ENCODE data around the gene GTF2IRD1. TPM values are rescaled to one million over a fixed set of nuclear protein-coding genes. Genes with fewer than 3 reads are reported as not detected.
"Not testable (repeated sequence)": the region's sequence is repeated elsewhere in the genome, so short reads cannot be mapped to it uniquely, and the experiment has no call there.

GTF2IRD1 gene
- total RNA-seq, 1 donor from 2014 or later: 16.3 TPM

- H3K9me3 ChIP-seq: no peaks in the 10 kb centered on the region
- H3K27me3 ChIP-seq (ENCODE audit: low read depth): no peaks in the 10 kb centered on the region
- DNase-seq (peak; percentile 73), ATAC-seq (peak; percentile 93 to 95)
- H3K4me1 ChIP-seq: no peaks in the 10 kb centered on the region
- H3K27ac ChIP-seq: no peak overlapping the region
- H3K4me3 ChIP-seq: no peak overlapping the region
- H3K36me3 ChIP-seq: no peaks in the 10 kb centered on the region
- intact Hi-C loops (cut with DNase I): no loop called here
- peak; percentile 96 for TF ChIP-seq CTCF (IDR thresholded peaks at IDR 0.05)
These were observed 36.2 kb upstream of the GTF2IRD1 start for GRCh38 chr7:74417419-74417971.

- Histone ChIP-seq H3K27ac (no peak overlapping the region), H3K36me3 (no peaks in the 10 kb centered on the region), H3K4me1 (no peaks in the 10 kb centered on the region), H3K4me3 (no peak overlapping the region), H3K9me3 (no peaks in the 10 kb centered on the region), H3K27me3 (ENCODE audit: low read depth) (no peaks in the 10 kb centered on the region)
- DNase-seq (no peak), ATAC-seq (no peak)
- TF ChIP-seq CTCF (IDR thresholded peaks at IDR 0.05): no peak
- intact Hi-C loops (cut with DNase I): no loop called here
These were observed 35.6 kb upstream of the GTF2IRD1 start for GRCh38 chr7:74418076-74418475.

- peak in 1 of 2 donors; percentile 18 for ATAC-seq
- intact Hi-C loops (cut with DNase I): no loop called here
- H3K36me3 ChIP-seq: no peaks in the 10 kb centered on the region
- H3K4me3 ChIP-seq: no peak overlapping the region
- no peaks in the 10 kb centered on the region for H3K4me1 ChIP-seq
- TF ChIP-seq CTCF (IDR thresholded peaks at IDR 0.05): no peak
- H3K27ac ChIP-seq: no peak overlapping the region
- H3K27me3 ChIP-seq (ENCODE audit: low read depth): no peaks in the 10 kb centered on the region
- no peak for DNase-seq
- no peaks in the 10 kb centered on the region for H3K9me3 ChIP-seq
These were observed 35.2 kb upstream of the GTF2IRD1 start for GRCh38 chr7:74418538-74418937.

GRCh38 chr7:74419232-74419631, 34.5 kb upstream of the GTF2IRD1 start:
- intact Hi-C loops (cut with DNase I); H3K4me1 ChIP-seq; H3K27me3 ChIP-seq (ENCODE audit: low read depth); H3K27ac ChIP-seq; H3K36me3 ChIP-seq; DNase-seq; H3K4me3 ChIP-seq; ATAC-seq; H3K9me3 ChIP-seq: not testable (repeated sequence)

GRCh38 chr7:74420006-74420405, 33.7 kb upstream of the GTF2IRD1 start:
- H3K4me1 ChIP-seq: no peaks in the 10 kb centered on the region
- no peaks in the 10 kb centered on the region for H3K9me3 ChIP-seq
- ATAC-seq: no peak
- no peak overlapping the region for H3K4me3 ChIP-seq
- no peak for DNase-seq
- H3K36me3 ChIP-seq: no peaks in the 10 kb centered on the region
- intact Hi-C loops (cut with DNase I): no loop called here
- H3K27me3 ChIP-seq (ENCODE audit: low read depth): no peaks in the 10 kb centered on the region
- TF ChIP-seq CTCF (IDR thresholded peaks at IDR 0.05): no peak
- no peak overlapping the region for H3K27ac ChIP-seq

GRCh38 chr7:74424291-74424880, 29.3 kb upstream of the GTF2IRD1 start:
- intact Hi-C loops (cut with DNase I): no loop called here
- no peak overlapping the region for H3K27ac ChIP-seq
- no peaks in the 10 kb centered on the region for H3K27me3 ChIP-seq (ENCODE audit: low read depth)

More at GRCh38 chr7:74424291-74424880, 29.3 kb upstream of the GTF2IRD1 start:
- DNase-seq: no peak
- Histone ChIP-seq H3K9me3 (no peaks in the 10 kb centered on the region), H3K36me3 (no peaks in the 10 kb centered on the region), H3K4me3 (no peak overlapping the region), H3K4me1 (no peaks in the 10 kb centered on the region)
- no peak for TF ChIP-seq CTCF (IDR thresholded peaks at IDR 0.05)
- ATAC-seq: no peak

All from lower lobe of right lung (tissue), 2 donors.